VCaP (cell line): ENCODE results near the gene MTR.
"Not testable (repeated sequence)": the region's sequence is repeated elsewhere in the genome, so short reads cannot be mapped to it uniquely, and the experiment has no call there.

Experiments used
- H3K27ac ChIP-seq: fragments of 450-650 bp; 2 replicates; pipeline ENCODE4 v1.5.1; 2017
- TF ChIP-seq, protein P1 (sequence below): fragments of 450-650 bp; conservative IDR thresholded peaks from 2 replicates; pipeline ENCODE4 v1.5.1; 2017; ENCODE audit warnings: mild to moderate bottlenecking, moderate library complexity

MTR gene

DNA sequence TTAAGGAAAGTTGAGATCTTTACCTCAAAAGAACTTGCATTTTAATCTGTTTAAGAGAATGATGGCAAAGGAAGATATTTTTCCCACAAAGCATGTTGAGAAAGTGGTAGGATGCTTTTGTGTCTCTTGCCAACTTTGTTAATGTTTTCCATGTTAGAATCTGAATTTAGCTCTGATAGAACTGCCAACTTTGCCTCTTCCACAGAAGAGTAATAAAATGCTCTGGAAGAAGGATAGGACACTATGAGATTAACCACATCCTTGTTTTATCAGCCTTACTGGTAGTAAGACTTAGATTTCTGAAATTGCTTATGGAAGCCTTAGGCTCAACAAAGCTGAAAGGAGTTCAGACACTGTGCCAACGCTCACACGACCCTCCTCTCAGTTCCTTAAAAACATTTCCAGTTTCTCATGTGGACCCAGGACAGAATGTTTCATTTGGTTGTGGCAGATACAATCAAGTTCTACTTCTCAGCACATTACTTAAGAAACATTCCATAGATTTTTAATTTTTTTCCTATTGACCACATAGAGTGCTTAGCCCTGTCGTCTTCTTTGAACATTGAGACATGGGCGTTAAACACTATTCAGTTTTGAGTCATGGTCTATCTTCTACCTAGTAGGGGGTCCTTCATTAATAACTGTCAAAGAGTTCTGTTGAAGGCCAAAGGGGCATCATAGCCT is 59.0 kb downstream of the MTR start:
- no peak overlapping the region for H3K27ac ChIP-seq
- TF ChIP-seq, protein P1, sequence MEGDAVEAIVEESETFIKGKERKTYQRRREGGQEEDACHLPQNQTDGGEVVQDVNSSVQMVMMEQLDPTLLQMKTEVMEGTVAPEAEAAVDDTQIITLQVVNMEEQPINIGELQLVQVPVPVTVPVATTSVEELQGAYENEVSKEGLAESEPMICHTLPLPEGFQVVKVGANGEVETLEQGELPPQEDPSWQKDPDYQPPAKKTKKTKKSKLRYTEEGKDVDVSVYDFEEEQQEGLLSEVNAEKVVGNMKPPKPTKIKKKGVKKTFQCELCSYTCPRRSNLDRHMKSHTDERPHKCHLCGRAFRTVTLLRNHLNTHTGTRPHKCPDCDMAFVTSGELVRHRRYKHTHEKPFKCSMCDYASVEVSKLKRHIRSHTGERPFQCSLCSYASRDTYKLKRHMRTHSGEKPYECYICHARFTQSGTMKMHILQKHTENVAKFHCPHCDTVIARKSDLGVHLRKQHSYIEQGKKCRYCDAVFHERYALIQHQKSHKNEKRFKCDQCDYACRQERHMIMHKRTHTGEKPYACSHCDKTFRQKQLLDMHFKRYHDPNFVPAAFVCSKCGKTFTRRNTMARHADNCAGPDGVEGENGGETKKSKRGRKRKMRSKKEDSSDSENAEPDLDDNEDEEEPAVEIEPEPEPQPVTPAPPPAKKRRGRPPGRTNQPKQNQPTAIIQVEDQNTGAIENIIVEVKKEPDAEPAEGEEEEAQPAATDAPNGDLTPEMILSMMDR: no peak

DNA sequence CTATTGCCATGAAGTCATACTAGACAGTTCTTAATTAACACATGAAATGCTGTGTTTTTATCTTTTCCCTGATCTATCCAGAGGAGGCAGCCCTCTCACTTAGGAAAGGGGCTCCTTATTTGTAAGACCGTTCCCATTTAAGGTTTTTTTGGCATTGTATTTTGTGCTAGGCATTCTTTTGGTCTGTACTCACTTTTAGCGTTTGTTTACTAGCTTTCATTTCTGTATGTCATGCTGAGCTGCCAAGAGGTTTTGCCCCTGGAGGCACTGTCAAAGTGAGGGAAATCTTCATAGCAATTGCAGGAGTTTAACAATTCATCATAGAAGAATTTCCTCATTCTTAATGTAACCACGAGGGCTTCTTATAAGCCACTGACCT is 59.5 kb downstream of the MTR start:
- TF ChIP-seq, protein P1: no peak
- no peak overlapping the region for H3K27ac ChIP-seq

DNA sequence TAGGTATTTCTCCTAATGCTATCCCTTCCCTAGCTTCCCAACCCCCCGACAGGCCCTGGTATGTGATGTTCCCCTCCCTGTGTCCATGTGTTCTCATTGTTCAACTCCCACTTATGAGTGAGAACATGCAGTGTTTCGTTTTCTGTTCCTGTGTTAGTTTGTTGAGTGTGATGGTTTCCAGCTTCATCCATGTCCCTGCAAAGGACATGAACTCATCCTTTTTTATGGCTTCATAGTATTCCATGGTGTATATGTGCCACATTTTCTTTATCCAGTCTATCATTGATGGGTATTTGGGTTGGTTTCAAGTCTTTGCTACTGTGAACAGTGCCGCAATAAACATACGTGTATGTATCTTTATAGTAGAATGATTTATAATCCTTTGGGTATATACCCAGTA is 61.6 kb downstream of the MTR start:
- not testable (repeated sequence) for H3K27ac ChIP-seq

DNA sequence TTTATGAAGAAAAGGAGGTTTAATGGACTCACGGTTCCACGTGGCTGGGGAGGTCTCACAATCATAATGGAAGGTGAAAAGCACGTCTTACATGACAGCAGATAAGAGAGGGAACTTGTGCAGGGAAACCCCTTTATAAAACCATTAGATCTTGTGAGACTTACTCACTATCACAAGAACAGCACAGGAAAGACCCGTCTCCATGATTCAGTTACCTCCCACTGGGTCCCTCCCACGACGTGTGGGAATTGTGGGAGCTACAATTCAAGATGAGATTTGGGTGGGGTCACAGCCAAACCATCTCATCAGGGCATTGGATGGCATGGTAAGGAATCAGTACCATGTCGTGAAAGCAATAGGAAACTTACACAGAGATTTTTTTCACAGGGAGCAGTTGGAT is 63.1 kb downstream of the MTR start:
- TF ChIP-seq, protein P1: no peak
- no peak overlapping the region for H3K27ac ChIP-seq

- no peak overlapping the region for H3K27ac ChIP-seq
- TF ChIP-seq, protein P1: no peak
Observed at GRCh38 chr1:236860101-236860500, 65.0 kb downstream of the MTR start.

GRCh38 chr1:236860674-236861073 is 65.6 kb downstream of the MTR start:
- TF ChIP-seq, protein P1: no peak
- no peak overlapping the region for H3K27ac ChIP-seq

DNA sequence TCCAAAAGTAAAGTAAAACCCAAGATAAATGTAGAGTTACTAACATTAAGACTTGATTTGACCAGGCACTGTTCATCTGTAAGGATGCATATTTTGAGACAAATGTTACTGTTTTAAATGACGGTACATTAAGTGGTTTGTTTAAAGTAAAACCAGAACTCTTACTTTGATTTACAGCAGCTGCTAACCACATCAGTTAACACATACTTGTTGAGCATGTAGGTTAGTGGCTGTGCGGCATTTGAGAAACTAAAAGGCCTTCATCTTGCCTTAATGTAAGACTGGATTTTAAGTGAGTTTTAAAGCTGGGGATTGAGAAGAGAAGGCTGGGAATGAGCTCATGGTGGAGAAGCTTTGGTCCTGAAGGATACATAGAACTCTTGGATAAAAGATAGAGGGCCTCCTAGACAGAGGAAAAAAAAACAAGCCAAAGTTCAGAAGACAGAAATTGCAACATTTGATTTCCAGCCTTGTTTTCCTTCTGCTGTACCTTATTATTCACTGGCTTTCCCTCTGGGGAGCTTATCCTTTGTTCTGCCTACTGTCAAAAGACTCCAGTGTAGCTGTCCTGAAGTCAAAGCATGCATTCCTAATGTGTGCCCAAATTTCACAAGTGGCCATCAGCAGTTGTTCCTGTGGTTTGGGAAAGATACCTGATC is 66.6 kb downstream of the MTR start:
- no peak overlapping the region for H3K27ac ChIP-seq

DNA sequence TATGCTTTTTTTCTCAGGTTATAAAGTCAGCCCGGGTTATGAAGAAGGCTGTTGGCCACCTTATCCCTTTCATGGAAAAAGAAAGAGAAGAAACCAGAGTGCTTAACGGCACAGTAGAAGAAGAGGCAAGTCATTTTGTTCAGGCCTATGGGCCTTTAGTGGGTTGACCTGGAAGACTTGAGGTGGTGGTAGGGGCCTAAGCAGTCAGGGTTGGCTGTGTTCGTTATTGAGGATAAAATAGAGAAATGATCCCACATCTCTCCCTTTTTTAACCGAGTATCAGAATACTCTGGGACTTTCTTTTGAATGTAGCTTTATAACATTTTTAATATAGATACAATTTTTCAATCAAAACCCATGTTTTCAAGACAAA is 67.1 kb downstream of the MTR start:
- no peak overlapping the region for H3K27ac ChIP-seq
- TF ChIP-seq, protein P1: no peak

More for the DNA sequence above, 66.6 kb downstream of the MTR start:
- TF ChIP-seq, protein P1: no peak
